ENCODE measurements around the gene RBM45.

DNA sequence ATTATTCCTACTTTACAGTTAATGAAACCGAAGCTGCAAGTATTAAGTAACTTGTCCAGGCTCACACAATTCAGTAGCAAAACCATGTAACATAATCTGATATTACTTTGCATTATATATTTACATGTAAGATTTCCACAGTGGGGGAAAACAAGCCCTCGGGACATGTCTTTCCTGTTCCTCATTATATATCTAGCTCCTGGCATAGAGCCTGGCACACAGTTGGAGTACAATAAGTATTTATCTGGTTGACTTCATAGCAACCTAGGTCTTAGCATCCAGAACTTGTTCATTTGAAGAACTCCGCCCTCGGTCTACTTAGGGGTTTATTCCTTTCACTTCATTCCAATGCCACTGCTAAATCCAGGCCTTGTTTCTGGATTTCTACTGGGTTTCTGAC is 1.6 kb upstream of the RBM45 start:
- TF ChIP-seq, protein P1, sequence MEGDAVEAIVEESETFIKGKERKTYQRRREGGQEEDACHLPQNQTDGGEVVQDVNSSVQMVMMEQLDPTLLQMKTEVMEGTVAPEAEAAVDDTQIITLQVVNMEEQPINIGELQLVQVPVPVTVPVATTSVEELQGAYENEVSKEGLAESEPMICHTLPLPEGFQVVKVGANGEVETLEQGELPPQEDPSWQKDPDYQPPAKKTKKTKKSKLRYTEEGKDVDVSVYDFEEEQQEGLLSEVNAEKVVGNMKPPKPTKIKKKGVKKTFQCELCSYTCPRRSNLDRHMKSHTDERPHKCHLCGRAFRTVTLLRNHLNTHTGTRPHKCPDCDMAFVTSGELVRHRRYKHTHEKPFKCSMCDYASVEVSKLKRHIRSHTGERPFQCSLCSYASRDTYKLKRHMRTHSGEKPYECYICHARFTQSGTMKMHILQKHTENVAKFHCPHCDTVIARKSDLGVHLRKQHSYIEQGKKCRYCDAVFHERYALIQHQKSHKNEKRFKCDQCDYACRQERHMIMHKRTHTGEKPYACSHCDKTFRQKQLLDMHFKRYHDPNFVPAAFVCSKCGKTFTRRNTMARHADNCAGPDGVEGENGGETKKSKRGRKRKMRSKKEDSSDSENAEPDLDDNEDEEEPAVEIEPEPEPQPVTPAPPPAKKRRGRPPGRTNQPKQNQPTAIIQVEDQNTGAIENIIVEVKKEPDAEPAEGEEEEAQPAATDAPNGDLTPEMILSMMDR (IDR thresholded peaks at IDR 0.05), result no peak
- no peak for TF ChIP-seq POLR2A (IDR thresholded peaks at IDR 0.05)

Data from adrenal gland (tissue), 5 donors.